Stimulated activated naive CD8-positive, alpha-beta T cell treated with anti-CD3 and anti-CD28 coated beads, Interleukin-15, Interleukin-2, amounts not matched to agents 100 ng/mL and 50 ng/mL, for 24 hours (primary cell): ENCODE results near the gene TMEM242.

Source experiments
- H3K27ac Mint-ChIP-seq: one replicate; pipeline ENCODE4 v1.8.0; 2021; ENCODE audit warnings: mild to moderate bottlenecking, mixed read lengths
- H3K27me3 Mint-ChIP-seq: one replicate; pipeline ENCODE4 v1.8.0; 2021; ENCODE audit warnings: mixed read lengths
- H3K36me3 Mint-ChIP-seq: one replicate; pipeline ENCODE4 v1.8.0; 2021; ENCODE audit warnings: low read depth, mixed read lengths
- H3K4me1 Mint-ChIP-seq: one replicate; pipeline ENCODE4 v1.8.0; 2021; ENCODE audit warnings: low read depth, mixed read lengths
- H3K4me3 Mint-ChIP-seq: one replicate; pipeline ENCODE4 v1.8.0; 2021; ENCODE audit warnings: mild to moderate bottlenecking, mixed read lengths
- H3K9me3 Mint-ChIP-seq: one replicate; pipeline ENCODE4 v1.8.0; 2021; ENCODE audit warnings: mixed read lengths

TMEM242 gene

DNA sequence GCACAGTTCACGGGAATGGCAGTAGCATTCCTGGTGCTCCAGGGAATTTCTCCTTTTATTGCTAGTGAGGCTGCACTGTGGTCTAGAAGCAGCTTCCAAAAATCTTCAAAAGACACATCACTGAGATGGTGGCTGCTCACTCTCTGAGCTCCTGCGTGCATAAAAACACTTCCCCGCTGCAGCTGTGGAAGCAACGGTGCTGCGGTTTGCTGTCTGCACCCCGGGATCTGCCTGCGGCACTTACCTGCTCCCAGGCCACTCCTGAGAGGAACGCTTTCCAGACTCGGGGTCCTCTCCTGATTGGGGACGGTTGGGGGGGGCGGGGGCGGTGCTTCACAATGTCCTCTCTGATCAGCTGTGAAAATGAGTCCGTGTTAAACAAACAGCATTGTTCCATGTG is 77.9 kb downstream of the TMEM242 start:
- Mint-ChIP-seq H3K9me3 (peaks cover 4% of the 10 kb centered on the region), H3K4me1 (no peaks in the 10 kb centered on the region), H3K27me3 (peaks cover 4% of the 10 kb centered on the region), H3K36me3 (no peaks in the 10 kb centered on the region), H3K4me3 (no peak overlapping the region), H3K27ac (no peak overlapping the region)

DNA sequence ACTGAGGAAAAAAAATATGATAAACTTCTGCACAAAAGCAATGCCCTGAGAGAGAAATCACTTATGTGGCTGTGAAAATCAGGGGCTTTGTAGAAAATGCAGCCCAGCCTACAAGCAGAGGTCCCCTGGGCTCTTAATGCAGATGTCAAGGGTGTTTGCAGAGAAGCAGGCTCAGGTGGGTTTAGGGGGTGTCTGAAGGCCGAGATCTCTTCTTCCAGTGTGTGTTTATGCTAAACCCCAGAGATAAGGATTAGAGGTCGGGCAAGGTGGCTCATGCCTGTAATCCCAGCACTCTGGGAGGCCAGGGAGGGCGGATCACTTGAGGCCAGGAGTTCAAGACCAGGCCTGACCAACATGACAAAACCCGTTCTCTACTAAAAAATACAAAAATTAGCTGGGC is 78.5 kb downstream of the TMEM242 start:
- no peaks in the 10 kb centered on the region for H3K36me3 Mint-ChIP-seq
- H3K4me1 Mint-ChIP-seq, result no peaks in the 10 kb centered on the region
- H3K4me3 Mint-ChIP-seq, result no peak overlapping the region
- H3K27me3 Mint-ChIP-seq, result peaks cover 4% of the 10 kb centered on the region
- H3K9me3 Mint-ChIP-seq, result peaks cover 4% of the 10 kb centered on the region
- H3K27ac Mint-ChIP-seq, result no peak overlapping the region

DNA sequence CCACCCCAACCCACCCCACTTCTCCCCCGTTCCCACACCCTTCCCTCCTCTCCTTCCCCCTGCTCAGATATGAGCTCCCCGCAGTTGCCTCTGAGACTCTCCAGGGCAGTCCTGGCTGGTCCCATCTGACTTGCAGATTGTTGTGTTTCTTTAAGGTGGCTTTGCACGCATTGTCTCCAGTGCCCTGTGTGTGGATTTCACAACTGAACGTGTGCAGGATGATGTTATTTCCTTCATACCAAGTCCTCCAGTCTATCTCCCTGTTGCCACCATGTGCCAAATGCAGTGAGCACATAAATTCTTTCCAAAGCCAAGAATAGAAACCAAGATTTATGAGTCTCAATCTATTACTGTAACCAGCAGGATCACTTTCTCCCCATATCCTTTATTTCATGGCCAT is 79.1 kb downstream of the TMEM242 start:
- H3K4me3 Mint-ChIP-seq, result no peak overlapping the region
- no peaks in the 10 kb centered on the region for H3K4me1 Mint-ChIP-seq
- H3K27ac Mint-ChIP-seq, result no peak overlapping the region
- peaks cover 6% of the 10 kb centered on the region for H3K27me3 Mint-ChIP-seq
- peaks cover 4% of the 10 kb centered on the region for H3K9me3 Mint-ChIP-seq
- no peaks in the 10 kb centered on the region for H3K36me3 Mint-ChIP-seq

DNA sequence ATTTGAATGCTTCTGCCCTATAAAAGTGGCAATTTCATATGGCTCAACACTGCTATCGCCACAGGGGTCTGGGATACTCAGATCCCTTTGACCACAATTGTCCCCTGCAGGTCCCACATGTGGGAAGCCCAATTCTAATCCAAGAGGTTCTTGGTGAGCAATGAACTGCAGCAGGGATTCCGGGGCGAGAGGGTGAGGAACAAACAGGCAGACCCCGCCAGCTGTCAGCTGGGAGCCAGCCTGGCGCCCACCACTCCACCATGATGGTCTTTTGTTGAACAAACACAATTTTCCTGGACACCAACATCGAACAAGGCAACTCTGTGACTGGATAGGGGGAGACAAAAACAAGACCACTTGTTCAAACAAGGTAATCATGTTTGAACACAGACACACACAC is 80.5 kb downstream of the TMEM242 start:
- H3K9me3 Mint-ChIP-seq, result peaks cover 8% of the 10 kb centered on the region
- no peaks in the 10 kb centered on the region for H3K4me1 Mint-ChIP-seq
- H3K4me3 Mint-ChIP-seq, result no peak overlapping the region
- H3K27ac Mint-ChIP-seq, result no peak overlapping the region
- H3K27me3 Mint-ChIP-seq, result peaks cover 15% of the 10 kb centered on the region
- H3K36me3 Mint-ChIP-seq, result no peaks in the 10 kb centered on the region

DNA sequence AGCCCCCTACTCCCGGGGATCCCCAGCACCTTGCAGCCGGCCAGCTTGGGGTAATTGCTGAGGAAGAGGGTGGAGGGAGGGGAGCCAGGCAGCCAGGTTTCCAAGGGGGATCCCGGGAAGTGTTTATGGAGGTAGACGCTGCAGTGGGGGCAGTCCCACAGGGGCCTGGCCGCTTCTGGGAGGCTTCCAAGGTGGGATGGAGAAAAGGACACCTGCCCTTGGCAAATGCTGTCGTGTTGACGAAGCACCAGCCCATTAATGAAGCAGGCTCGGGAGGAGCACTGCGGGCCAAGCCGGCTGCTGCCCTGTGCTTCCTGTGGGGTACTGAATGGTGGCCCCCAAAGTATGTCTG is 82.4 kb downstream of the TMEM242 start:
- Mint-ChIP-seq H3K27ac (no peak overlapping the region), H3K27me3 (peaks cover 24% of the 10 kb centered on the region), H3K9me3 (peaks cover 8% of the 10 kb centered on the region), H3K36me3 (no peaks in the 10 kb centered on the region), H3K4me3 (no peak overlapping the region), H3K4me1 (peaks cover 5% of the 10 kb centered on the region)

DNA sequence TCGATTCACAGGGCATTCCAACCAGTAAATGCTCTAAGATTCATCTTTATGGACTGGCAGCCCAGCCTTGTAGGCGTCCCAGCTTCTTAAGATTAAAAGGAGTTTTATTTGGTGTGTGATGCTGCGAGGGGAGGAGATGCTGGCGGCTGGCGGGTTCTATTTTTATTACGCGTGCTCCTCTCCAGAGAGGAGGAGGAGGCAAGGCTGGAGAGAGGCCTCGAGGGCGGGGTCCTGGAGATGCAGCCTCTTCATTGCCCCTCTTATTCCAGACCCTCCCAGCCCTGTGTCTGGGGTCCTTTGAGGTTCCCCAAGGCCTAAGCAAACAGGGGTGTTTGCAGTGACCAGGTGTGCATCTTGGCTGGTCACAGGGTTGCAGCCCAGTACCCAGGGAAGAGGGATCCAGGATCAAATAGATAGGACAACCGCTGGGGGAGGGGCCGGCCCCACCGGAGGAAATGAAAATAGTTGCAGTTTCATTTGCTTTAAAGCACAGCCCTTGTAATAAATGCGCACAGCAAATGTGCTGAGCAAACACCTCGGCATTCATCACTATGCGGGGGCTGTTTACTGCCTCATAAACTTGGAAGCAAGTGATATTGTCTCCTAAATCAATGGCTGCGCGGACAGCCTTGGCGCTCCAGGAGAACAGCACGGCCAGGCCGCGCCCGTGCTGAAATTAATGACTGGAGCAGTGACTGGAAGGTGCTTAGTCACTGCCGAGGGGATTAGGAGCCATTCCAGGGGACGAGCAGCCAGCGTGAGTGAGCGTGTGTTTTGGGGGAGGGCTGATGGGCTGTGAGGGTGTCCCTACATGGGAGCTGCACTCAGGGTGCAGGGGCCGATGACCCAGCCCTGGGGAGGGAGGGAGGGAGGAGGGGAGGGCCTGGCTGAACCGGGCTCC is 83.0 kb downstream of the TMEM242 start:
- Mint-ChIP-seq H3K27me3 (peaks cover 30% of the 10 kb centered on the region), H3K27ac (no peak overlapping the region), H3K9me3 (peaks cover 8% of the 10 kb centered on the region), H3K4me3 (no peak overlapping the region), H3K4me1 (peaks cover 10% of the 10 kb centered on the region), H3K36me3 (no peaks in the 10 kb centered on the region)

DNA sequence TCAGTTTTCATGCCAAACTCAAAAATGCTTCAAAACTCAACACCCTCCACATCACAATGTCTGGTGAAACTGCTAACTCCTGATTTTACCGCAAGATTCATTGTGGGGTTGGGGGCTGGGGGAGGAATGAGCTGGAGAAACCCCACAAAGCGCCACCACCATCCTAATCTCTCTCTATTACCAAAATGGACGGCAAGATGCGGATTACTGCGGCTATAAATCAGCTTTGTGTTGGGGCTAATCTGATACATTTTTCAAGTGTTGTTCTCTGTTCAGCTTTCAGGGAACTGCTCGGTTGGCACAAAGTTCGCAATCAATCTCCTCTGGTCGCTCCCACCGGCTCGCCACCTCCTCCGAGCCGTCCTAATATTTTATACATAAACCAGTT is 83.7 kb downstream of the TMEM242 start:
- H3K4me1 Mint-ChIP-seq, result peaks cover 16% of the 10 kb centered on the region
- no peak overlapping the region for H3K27ac Mint-ChIP-seq
- H3K9me3 Mint-ChIP-seq, result peaks cover 8% of the 10 kb centered on the region
- H3K4me3 Mint-ChIP-seq, result no peak overlapping the region
- H3K36me3 Mint-ChIP-seq, result no peaks in the 10 kb centered on the region
- peaks cover 37% of the 10 kb centered on the region for H3K27me3 Mint-ChIP-seq
